Cardiac ventricle fibroblast (primary cell): ENCODE results near the gene CBY2. TPM values are rescaled to one million over a fixed set of nuclear protein-coding genes. Genes with fewer than 3 reads are reported as not detected.

ENCODE experiments used
- total RNA-seq: library from RNA; depleted of rRNA; stranded (reverse); fragments of >200 nt; gene quantifications from 2 replicates; pipeline ENCODE4 v1.2.3, GENCODE V29; 2015

CBY2 gene, protein sequence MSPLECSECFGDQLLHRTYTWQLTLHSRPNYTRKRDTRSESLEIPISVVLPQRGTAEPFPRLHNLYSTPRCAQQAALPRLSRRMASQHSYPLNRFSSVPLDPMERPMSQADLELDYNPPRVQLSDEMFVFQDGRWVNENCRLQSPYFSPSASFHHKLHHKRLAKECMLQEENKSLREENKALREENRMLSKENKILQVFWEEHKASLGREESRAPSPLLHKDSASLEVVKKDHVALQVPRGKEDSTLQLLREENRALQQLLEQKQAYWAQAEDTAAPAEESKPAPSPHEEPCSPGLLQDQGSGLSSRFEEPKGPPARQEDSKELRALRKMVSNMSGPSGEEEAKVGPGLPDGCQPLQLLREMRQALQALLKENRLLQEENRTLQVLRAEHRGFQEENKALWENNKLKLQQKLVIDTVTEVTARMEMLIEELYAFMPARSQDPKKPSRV
- not detected in 2 replicates for total RNA-seq

DNA sequence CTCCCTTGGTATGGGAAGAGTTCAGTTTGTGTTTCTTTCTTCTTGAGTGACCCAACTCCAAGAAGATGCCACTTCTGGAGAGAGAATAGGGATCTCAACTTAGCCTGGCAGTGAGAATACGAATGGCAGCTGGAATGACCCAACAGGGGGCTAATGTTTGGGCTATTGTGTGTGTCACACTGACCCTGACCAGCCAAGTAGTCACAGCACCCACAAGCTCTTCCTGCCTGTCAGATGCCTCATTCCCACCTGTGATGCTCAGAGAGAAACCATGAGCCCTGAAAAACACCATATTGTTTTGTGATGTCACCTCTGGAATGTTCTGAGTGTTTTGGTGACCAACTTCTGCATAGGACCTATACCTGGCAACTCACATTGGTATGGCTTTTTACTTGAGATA is at the start of gene CBY2:
Gene CBY2, plus strand, starts transcription at position 233 of the 400 bp plus-strand sequence. Its CDS starts 71 bp downstream, at position 304.

Other genes starting within 250 kb of the CBY2 start
- 19.1 and 25.0 TPM in 2 replicates for gene COG3, start 237.4 kb upstream of the CBY2 start, total RNA-seq
- not detected in 2 replicates for gene ERICH6B, start 86.6 kb upstream of the CBY2 start, total RNA-seq
- not detected in 2 replicates for gene SIAH3, start 149.4 kb downstream of the CBY2 start, total RNA-seq